ENCODE results near the gene CCR9.

The CCR9 gene

DNA sequence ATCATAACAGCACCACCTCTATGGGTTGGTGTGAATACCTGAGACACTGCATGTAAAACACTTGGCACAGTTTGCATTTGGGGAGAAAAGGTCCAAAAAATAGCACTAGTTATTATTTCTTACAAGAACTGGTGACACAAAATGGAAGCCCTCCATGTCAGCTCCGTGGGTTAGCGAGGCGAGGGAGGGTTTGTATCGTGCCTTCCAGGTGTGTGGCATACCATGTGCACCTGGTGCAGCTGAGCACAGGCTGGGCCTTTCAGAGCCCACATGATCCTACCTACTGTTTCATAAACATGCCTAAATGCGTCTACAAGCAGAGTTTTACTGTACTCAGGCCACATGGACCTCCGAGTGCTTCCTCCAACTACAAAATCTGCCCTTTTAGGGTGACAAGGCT lies 62.5 kb downstream of the CCR9 start:
- in situ Hi-C loops (cut with HindIII; ENCODE audit: low pct_unique_long_range_greater_than_20kb, low sequenced_read_pairs) = no loop called here
- no peak for DNase-seq (ENCODE audit: low read depth in 1 of 2, low spot score in 1 of 2)

DNA sequence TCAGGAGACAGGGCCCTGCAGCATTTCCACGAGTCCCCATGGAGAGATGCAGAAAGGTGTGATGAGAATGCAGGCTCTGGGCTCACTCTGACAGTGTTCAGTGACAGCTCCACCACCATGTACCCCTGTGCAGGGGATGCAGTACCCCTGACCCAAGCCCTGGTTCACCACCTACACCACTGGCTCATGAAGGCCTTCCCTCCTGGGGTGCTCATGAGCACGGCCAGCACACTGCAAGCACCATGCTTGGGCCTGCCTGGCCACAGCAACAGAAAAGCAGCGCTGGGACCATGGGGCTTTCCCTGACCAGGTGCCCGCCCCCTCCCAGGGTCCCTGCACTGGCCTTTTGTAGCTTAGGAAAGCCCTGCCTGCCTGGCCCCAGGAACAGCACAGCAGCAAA lies 63.1 kb downstream of the CCR9 start:
- no peak for TF ChIP-seq JUND (IDR thresholded peaks at IDR 0.05; ENCODE audit: low read depth)
- no peak for DNase-seq (ENCODE audit: low read depth in 1 of 2, low spot score in 1 of 2)
- in situ Hi-C loops (cut with HindIII; ENCODE audit: low pct_unique_long_range_greater_than_20kb, low sequenced_read_pairs) = no loop called here

More for the DNA sequence above, 62.5 kb downstream of the CCR9 start:
- no peak for TF ChIP-seq JUND (IDR thresholded peaks at IDR 0.05; ENCODE audit: low read depth)

DNA sequence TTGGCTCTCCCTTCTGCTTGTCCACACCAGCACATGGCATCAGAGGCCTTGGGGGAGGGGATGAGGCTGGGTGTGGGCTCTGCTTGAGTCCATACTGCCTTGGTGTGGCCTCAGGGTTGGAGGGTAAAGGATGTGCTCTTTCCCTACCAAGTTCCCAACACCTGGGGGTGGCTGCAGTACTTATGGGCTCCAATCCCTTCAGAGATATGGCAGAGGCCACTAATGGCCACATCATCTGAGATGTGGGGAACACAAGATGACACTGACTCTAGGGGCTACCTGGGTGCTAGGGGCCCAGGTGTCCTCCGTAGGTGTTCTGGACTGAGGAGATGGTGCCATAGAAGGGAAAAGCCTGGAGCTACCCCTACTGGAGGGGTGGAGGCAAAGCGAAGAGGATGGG lies 63.8 kb downstream of the CCR9 start:
- no peak for TF ChIP-seq JUND (IDR thresholded peaks at IDR 0.05; ENCODE audit: low read depth)

DNA sequence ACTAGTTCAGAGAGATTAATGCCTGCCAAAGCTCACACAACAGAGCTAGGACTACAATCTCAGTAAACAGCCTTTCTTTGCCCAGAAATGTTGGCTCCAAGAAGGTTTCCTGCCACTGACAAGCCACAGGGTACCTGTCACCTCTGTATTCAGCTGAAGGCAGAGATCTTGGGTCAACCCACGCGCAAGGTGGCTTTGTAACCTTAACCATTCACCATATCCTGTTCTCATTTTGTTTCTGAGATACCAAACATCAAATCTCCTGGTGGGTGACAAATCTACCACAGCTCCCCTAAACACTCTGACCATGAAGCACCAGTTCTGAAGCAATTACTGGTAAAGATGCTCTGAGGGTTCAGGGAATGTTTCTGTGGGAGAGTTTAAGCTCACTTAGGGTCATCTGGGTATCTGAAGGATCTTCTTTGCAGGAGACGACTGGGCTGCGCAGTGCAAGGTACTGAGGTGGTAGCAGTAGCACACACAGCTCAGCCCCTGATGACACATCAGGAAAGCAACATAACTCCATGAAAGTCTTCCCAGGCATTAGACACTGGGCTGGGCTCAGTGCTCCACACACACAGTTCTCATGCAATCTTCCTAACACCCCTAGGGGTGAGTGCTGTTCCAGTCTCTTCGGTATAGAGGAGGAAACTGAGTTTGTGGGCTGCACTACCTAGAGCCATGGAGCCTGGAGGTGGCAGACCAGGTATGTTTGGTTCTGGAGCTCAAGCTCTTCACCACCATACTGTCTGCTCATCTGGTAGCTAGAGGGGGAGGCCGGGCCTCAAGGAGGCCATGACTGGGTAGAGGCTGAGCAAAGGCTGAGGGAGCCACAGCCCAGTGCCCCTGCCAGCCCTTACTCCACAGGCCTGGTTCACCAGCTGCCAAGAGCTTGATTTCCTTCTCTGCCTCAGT lies 64.6 kb downstream of the CCR9 start:
- in situ Hi-C loops (cut with HindIII; ENCODE audit: low pct_unique_long_range_greater_than_20kb, low sequenced_read_pairs) = no loop called here
- TF ChIP-seq JUND (IDR thresholded peaks at IDR 0.05; ENCODE audit: low read depth) = no peak

More for the DNA sequence above, 63.8 kb downstream of the CCR9 start:
- in situ Hi-C loops (cut with HindIII; ENCODE audit: low pct_unique_long_range_greater_than_20kb, low sequenced_read_pairs) = no loop called here
- DNase-seq (ENCODE audit: low read depth in 1 of 2, low spot score in 1 of 2) = no peak

DNA sequence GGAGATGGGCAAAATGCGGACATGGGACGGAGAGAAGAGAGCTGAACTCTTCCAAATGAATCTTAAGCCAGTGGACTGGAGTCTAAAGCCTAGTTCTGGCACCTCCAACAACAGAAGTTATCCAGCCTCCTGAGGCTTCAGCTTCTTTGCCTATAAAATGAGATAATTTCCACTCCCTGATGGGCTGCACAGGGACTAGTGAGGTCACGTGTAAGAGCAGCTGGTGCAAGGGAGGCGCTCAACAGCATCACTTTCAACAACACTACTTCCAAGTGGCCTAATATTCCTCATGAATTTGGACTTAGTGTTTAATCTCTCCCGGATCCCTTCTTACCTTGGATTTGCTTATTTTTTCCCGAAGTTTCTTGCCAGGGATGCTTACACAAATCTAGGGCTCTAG lies 65.6 kb downstream of the CCR9 start:
- in situ Hi-C loops (cut with HindIII; ENCODE audit: low pct_unique_long_range_greater_than_20kb, low sequenced_read_pairs) = no loop called here
- no peak for TF ChIP-seq JUND (IDR thresholded peaks at IDR 0.05; ENCODE audit: low read depth)
- no peak for DNase-seq (ENCODE audit: low read depth in 1 of 2, low spot score in 1 of 2)

More for the DNA sequence above, 64.6 kb downstream of the CCR9 start:
- DNase-seq (ENCODE audit: low read depth in 1 of 2, low spot score in 1 of 2) = no peak

DNA sequence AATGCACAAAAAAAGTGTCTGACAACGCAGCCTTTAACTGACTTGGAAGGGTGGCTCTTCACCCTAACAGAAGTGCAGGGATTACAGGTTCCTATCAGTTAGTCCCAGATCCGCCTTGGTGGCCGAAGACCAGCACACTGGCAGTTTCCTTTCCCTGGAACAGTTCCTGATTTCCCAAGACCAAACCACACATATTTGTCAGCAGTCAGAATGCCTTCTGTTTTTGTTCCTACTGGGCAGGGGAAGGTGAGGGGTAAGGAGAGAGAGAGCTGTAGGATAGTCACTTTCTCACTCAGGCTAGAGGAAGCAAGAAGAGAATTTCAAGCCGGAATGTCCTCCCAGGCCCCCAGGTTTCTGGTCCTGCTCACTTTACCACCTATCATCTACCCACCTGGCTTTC lies 66.1 kb downstream of the CCR9 start:
- in situ Hi-C loops (cut with HindIII; ENCODE audit: low pct_unique_long_range_greater_than_20kb, low sequenced_read_pairs) = no loop called here
- no peak for TF ChIP-seq JUND (IDR thresholded peaks at IDR 0.05; ENCODE audit: low read depth)
- no peak for DNase-seq (ENCODE audit: low read depth in 1 of 2, low spot score in 1 of 2)

All from T47D (cell line).